Coronary artery (tissue), 2 donors: ENCODE results near the gene CNN2.

Source experiments
- DNase-seq: peaks from one replicate; pipeline ENCODE4 v3.0.0-alpha.2; 2017; ENCODE audit warnings: low spot score
- H3K27ac ChIP-seq, 2 donors: fragments of 200-600 bp; sonication (generic); one replicate each; pipeline ENCODE4 v1.5.1; 2016 to 2019
- H3K4me3 ChIP-seq: fragments of 200-600 bp; sonication (generic); 2 replicates; pipeline ENCODE4 v1.5.1; 2016; ENCODE audit warnings: mild to moderate bottlenecking, moderate library complexity
- TF ChIP-seq, protein P1 (sequence below): fragments of 200-600 bp; sonication (generic); IDR thresholded peaks from one replicate; pipeline ENCODE4 v1.5.1; 2019; ENCODE audit warnings: antibody characterized with exemption

CNN2 gene

GRCh38 chr19:986083-986482 is 40.3 kb upstream of the CNN2 start:
- no peak for DNase-seq
- TF ChIP-seq, protein P1, sequence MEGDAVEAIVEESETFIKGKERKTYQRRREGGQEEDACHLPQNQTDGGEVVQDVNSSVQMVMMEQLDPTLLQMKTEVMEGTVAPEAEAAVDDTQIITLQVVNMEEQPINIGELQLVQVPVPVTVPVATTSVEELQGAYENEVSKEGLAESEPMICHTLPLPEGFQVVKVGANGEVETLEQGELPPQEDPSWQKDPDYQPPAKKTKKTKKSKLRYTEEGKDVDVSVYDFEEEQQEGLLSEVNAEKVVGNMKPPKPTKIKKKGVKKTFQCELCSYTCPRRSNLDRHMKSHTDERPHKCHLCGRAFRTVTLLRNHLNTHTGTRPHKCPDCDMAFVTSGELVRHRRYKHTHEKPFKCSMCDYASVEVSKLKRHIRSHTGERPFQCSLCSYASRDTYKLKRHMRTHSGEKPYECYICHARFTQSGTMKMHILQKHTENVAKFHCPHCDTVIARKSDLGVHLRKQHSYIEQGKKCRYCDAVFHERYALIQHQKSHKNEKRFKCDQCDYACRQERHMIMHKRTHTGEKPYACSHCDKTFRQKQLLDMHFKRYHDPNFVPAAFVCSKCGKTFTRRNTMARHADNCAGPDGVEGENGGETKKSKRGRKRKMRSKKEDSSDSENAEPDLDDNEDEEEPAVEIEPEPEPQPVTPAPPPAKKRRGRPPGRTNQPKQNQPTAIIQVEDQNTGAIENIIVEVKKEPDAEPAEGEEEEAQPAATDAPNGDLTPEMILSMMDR: no peak
- Histone ChIP-seq H3K27ac (no peak overlapping the region), H3K4me3 (no peak overlapping the region)

DNA sequence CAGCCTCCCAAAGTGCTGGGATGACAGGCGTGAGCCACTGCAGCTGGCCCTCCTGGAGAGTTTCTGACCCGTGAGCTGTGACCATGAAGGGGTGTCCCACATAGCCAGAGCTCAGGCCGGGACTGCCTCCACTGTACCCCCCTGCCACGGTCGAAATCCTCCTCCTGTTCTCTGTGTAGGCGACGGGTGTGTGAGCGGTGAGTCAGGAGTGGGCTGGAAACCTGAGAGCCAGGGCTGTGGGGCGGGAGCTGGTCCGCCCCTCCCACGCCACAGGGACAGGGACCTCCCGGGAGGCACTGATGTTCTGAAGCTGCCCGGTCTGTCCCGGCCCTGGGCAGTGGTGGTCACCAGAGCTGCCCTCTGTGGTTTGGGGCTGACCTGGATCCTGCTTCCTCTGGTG is 38.3 kb upstream of the CNN2 start:
- TF ChIP-seq, protein P1: no peak
- DNase-seq: no peak
- Histone ChIP-seq H3K4me3 (no peak overlapping the region), H3K27ac (no peak overlapping the region)

DNA sequence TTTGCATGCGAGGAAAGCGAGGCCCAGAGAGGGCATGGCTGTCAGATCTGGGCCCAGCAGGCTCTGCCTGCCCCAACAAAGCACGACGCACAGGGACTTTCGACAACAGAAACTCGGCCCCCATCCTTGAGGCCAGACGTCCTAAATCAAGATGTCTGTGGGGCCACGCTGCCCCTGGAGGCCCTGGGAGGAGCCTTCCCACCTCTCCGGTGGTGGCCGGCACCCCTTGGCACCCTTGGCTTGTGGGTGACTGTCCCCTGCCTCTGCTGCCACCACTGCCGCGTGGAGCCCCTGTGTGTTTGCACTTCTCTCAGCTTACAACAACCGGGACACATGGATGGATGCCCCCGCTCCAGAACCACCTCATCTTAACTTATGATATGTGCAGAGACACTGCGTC is 37.9 kb upstream of the CNN2 start:
- TF ChIP-seq, protein P1: no peak
- no peak overlapping the region for H3K4me3 ChIP-seq
- no peak for DNase-seq
- no peak overlapping the region for H3K27ac ChIP-seq

DNA sequence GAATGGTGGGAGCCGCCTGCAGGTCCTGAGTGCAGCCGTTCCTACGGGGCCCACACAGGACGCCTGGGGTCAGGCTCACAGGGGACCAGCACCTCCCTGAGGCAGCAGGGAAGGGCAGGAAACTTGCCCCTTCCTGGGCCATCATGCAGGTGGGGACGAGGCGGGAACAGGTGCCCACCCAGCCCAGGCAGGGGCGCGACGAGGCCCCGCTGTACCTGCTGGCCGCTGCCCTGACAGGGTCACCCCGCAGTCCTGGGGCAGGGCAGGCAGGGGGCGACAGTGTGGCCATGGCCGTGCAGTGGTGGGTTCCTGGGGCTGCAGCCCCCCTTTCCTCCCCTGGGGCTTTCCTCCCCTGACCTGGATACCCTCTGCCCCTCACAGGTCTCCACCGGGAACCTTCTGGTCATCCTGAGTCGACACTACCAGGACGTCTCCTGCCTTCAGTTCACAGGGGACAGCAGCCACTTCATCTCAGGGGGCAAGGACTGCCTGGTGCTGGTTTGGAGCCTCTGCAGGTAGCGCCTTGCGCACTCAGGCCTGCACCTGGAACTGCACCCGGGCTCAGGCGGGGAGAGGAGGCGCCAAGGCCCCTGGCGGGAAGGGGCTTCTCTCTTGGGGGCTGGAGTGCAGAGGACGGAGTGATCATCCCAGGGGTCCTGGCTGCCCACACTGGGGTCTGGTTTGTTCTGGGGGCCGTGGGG is 36.9 kb upstream of the CNN2 start:
- no peak for DNase-seq
- TF ChIP-seq, protein P1: no peak
- no peak overlapping the region for H3K4me3 ChIP-seq
- no peak overlapping the region for H3K27ac ChIP-seq

- no peak for DNase-seq
- TF ChIP-seq, protein P1: no peak
- H3K27ac ChIP-seq: no peak overlapping the region
- H3K4me3 ChIP-seq: no peak overlapping the region
Observed at GRCh38 chr19:990119-990571, 36.3 kb upstream of the CNN2 start.

- no peak overlapping the region for H3K4me3 ChIP-seq
- DNase-seq: no peak
- TF ChIP-seq, protein P1: no peak
- H3K27ac ChIP-seq: no peak overlapping the region
Observed at GRCh38 chr19:990746-991145, 35.7 kb upstream of the CNN2 start.

DNA sequence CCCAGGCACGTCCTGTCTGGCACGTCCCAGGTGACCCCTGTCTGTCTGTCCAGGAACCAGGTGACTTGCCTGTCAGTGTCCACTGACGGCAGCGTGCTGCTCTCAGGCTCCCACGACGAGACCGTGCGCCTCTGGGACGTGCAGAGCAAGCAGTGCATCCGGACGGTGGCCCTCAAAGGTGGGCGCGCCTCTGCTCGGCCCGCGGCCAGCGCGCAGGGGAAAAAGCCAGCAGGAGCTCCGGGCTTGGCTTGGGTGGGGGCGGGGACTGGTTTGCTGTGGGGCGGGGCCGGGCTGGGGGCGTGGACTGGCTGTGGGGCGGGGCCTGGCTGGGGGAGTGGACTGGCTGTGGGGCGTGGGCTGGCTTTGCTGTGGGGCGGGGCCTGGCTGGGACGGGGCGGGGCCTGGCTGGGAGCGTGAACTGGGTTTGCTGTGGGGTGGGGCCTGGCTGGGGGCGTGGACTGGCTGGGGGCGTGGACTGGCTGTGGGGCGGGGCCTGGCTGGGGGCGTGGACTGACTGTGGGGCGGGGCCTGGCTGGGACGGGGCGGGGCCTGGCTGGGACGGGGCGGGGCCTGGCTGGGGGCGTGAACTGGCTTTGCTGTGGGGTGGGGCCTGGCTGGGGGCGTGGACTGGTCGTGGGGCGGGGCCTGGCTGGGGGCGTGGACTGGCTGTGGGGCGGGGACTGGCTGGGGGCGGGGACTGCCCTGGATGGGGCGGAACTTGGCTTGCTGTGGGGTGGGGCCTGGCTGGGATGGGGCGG is 35.1 kb upstream of the CNN2 start:
- Histone ChIP-seq H3K4me3 (no peak overlapping the region), H3K27ac (no peak overlapping the region)
- TF ChIP-seq, protein P1: no peak
- no peak for DNase-seq
